Lower lobe of right lung (tissue), 2 donors: Measurements from ENCODE around the gene HDGFL2. TPM values are rescaled to one million over a fixed set of nuclear protein-coding genes. Genes with fewer than 3 reads are reported as not detected.

ENCODE experiments used
- ATAC-seq, 2 donors: fragments of 200-7000 bp; cut with Tn5 transposase; one replicate each; pipeline ENCODE4 v1.9.1; 2020 to 2022; ENCODE audit warnings: mild to moderate bottlenecking in 2 of 2, moderate library complexity in 2 of 2
- DNase-seq: peaks from one replicate; pipeline ENCODE4 v3.0.0-alpha.2; 2020
- H3K27ac ChIP-seq: fragments of 200-600 bp; one replicate; pipeline ENCODE4 v1.8.0; 2022
- H3K27me3 ChIP-seq: fragments of 200-600 bp; one replicate; pipeline ENCODE4 v1.8.0; 2022; ENCODE audit warnings: low read depth
- H3K36me3 ChIP-seq: fragments of 200-600 bp; one replicate; pipeline ENCODE4 v1.8.0; 2022; ENCODE audit warnings: mild to moderate bottlenecking
- H3K4me1 ChIP-seq: fragments of 200-600 bp; one replicate; pipeline ENCODE4 v1.8.0; 2022
- H3K4me3 ChIP-seq: fragments of 200-600 bp; one replicate; pipeline ENCODE4 v1.8.0; 2022; ENCODE audit warnings: mild to moderate bottlenecking
- H3K9me3 ChIP-seq: fragments of 200-600 bp; one replicate; pipeline ENCODE4 v1.8.0; 2022
- CTCF ChIP-seq: fragments of 200-600 bp; IDR thresholded peaks from one replicate; pipeline ENCODE4 v1.8.0; 2022; ENCODE audit warnings: antibody characterized with exemption, mild to moderate bottlenecking
- intact Hi-C: fragments of 100-400 bp; cut with DNase I; formaldehyde crosslinking; loops from one replicate; pipeline ENCODE4 v1.11.0; 2022
- total RNA-seq: library from RNA; stranded (reverse); fragmentation: NEBNext Ultra II Directional; extraction: Animal tissue kit (Norgen Biotek cat#: 25700); gene quantifications from one replicate; pipeline ENCODE4 v1.2.1, GENCODE V29; 2021
- donor health status: DM: no; HTN: yes; CAD: no; lungs with severe emphysema.

HDGFL2 gene
- total RNA-seq, 1 donor from 2014 or later, result 29.4 TPM

GRCh38 chr19:4513248-4513647 is 41.2 kb downstream of the HDGFL2 start:
- Histone ChIP-seq H3K27me3 (peaks cover 5% of the 10 kb centered on the region), H3K9me3 (no peaks in the 10 kb centered on the region), H3K27ac (no peak overlapping the region), H3K4me1 (no peaks in the 10 kb centered on the region), H3K4me3 (no peak overlapping the region), H3K36me3 (no peaks in the 10 kb centered on the region)
- ATAC-seq (peak in 1 of 2 donors; percentile 21), DNase-seq (no peak)
- TF ChIP-seq CTCF, result no peak
- intact Hi-C loops, result no loop called here

GRCh38 chr19:4515732-4516131 is 43.6 kb downstream of the HDGFL2 start:
- no peak for TF ChIP-seq CTCF
- H3K27ac ChIP-seq, result no peak overlapping the region
- H3K27me3 ChIP-seq, result peaks cover 8% of the 10 kb centered on the region
- H3K36me3 ChIP-seq, result no peaks in the 10 kb centered on the region
- DNase-seq, result no peak
- intact Hi-C loops, result no loop called here
- ATAC-seq, result no peak
- H3K4me1 ChIP-seq, result peaks cover 3% of the 10 kb centered on the region
- no peaks in the 10 kb centered on the region for H3K9me3 ChIP-seq
- H3K4me3 ChIP-seq, result no peak overlapping the region

GRCh38 chr19:4516199-4516938 is 44.3 kb downstream of the HDGFL2 start:
- Histone ChIP-seq H3K27me3 (peaks cover 8% of the 10 kb centered on the region), H3K27ac (no peak overlapping the region), H3K9me3 (no peaks in the 10 kb centered on the region), H3K4me3 (no peak overlapping the region), H3K4me1 (peaks cover 3% of the 10 kb centered on the region), H3K36me3 (no peaks in the 10 kb centered on the region)
- ATAC-seq, result no peak
- no peak for TF ChIP-seq CTCF
- DNase-seq, result no peak
- intact Hi-C loops, result no loop called here

- DNase-seq (no peak), ATAC-seq (no peak)
- peaks cover 8% of the 10 kb centered on the region for H3K27me3 ChIP-seq
- no peak overlapping the region for H3K4me3 ChIP-seq
- H3K27ac ChIP-seq, result no peak overlapping the region
- H3K4me1 ChIP-seq, result peaks cover 3% of the 10 kb centered on the region
- intact Hi-C loops, result no loop called here
- no peaks in the 10 kb centered on the region for H3K36me3 ChIP-seq
- H3K9me3 ChIP-seq, result no peaks in the 10 kb centered on the region
- no peak for TF ChIP-seq CTCF
Measured at GRCh38 chr19:4516939-4517300, 44.8 kb downstream of the HDGFL2 start.

GRCh38 chr19:4517451-4518057 is 45.5 kb downstream of the HDGFL2 start:
- no peak for ATAC-seq
- Histone ChIP-seq H3K4me3 (no peak overlapping the region), H3K4me1 (peaks cover 3% of the 10 kb centered on the region), H3K27me3 (peaks cover 8% of the 10 kb centered on the region), H3K9me3 (no peaks in the 10 kb centered on the region), H3K27ac (no peak overlapping the region), H3K36me3 (no peaks in the 10 kb centered on the region)
- intact Hi-C loops, result no loop called here
- DNase-seq, result no peak
- no peak for TF ChIP-seq CTCF
